Activated naive CD8-positive, alpha-beta T cell treated with anti-CD3 and anti-CD28 coated beads, Interleukin-2, amount 50 U/mL, for 24 hours (primary cell): ENCODE data around the gene DNMT3L.

Source experiments
- ATAC-seq: fragments of 150-1000 bp; cut with Tn5 transposase; one replicate; pipeline ENCODE4 v1.10.0; 2021
- DNase-seq: peaks from one replicate; pipeline ENCODE4 v3.0.0; 2021
- H3K27ac Mint-ChIP-seq: one replicate; pipeline ENCODE4 v1.8.0; 2021; ENCODE audit warnings: mild to moderate bottlenecking, mixed read lengths
- H3K27me3 Mint-ChIP-seq: one replicate; pipeline ENCODE4 v1.8.0; 2021; ENCODE audit warnings: mixed read lengths
- H3K36me3 Mint-ChIP-seq: one replicate; pipeline ENCODE4 v1.8.0; 2021; ENCODE audit warnings: low read depth, mixed read lengths
- H3K4me1 Mint-ChIP-seq: one replicate; pipeline ENCODE4 v1.8.0; 2021; ENCODE audit warnings: mixed read lengths
- H3K4me3 Mint-ChIP-seq: one replicate; pipeline ENCODE4 v1.8.0; 2021; ENCODE audit warnings: mild to moderate bottlenecking, moderate library complexity, mixed read lengths
- H3K9me3 Mint-ChIP-seq: one replicate; pipeline ENCODE4 v1.8.0; 2021; ENCODE audit warnings: mixed read lengths

DNMT3L gene

DNA sequence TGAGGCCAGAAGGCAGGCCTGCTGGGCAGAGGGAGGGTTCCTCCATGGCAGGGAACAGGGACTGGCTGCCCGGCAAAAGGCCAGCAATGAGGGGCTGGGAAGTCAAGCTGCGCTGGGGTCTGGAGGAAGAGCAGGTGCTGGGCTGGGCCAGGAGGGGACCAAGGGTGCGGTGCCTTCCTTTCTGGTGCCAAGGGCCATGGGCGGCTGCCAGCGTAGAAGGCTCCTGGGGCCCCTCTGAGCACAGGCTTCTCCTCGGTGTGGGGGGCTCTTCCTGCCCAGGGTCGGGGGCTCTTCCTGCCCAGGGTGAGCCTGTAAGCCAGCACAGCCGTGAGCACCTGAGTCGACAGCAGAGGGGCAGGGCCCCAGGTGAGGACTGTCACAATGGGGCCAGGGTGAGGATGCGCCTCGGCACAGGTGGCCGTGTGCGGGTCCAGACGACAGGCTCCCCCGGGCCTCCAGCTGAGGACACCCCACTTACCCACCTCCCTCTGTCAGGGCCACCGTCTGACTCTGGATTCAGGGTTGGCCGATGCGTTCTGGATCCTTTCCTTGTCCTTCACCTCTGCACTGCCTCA, 10.7 kb upstream of the DNMT3L start:
- H3K9me3 Mint-ChIP-seq: no peaks in the 10 kb centered on the region
- no peaks in the 10 kb centered on the region for H3K4me1 Mint-ChIP-seq
- H3K4me3 Mint-ChIP-seq: no peak overlapping the region
- no peak overlapping the region for H3K27ac Mint-ChIP-seq
- DNase-seq: no peak
- ATAC-seq: no peak
- H3K36me3 Mint-ChIP-seq: no peaks in the 10 kb centered on the region
- no peaks in the 10 kb centered on the region for H3K27me3 Mint-ChIP-seq

DNA sequence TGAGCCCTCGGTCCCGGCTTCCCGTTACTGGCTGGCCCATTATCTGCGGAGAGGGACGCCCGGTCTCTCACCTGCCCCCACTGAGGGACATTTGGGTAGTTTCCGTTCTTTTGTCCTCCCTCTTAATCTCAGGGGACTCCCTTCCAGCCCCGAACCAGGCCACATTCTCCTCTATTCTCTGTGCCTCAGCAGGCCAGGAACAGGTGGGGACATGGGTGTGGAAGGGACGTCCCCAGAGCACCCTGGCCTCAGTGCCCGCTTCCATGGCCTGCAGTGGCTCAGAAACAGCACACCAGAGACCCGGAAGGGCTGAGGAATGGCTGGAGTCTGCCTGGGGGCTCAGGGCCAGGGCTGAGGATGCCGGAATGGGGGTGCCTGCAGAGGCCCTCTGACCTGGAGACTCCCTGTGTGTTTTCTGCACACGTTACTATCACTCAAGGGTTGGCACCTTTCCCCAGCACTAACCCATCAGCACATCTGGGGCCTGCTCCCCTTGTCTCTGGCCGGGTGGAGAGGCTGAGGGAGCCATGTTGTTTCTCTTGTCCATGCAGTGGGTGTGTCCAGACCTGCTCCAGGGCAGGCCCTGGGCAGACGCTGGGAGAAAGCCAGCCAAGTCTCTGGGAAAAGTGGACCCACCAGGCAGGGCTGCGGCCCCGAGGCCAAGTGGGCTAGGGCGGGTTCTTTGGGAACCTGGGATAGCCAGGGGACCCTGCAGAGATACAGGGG, 10.0 kb upstream of the DNMT3L start:
- Mint-ChIP-seq H3K4me3 (no peak overlapping the region), H3K27me3 (no peaks in the 10 kb centered on the region), H3K27ac (no peak overlapping the region), H3K4me1 (no peaks in the 10 kb centered on the region), H3K9me3 (no peaks in the 10 kb centered on the region), H3K36me3 (no peaks in the 10 kb centered on the region)
- ATAC-seq (no peak), DNase-seq (no peak)

- Mint-ChIP-seq H3K27ac (no peak overlapping the region), H3K9me3 (no peaks in the 10 kb centered on the region), H3K36me3 (no peaks in the 10 kb centered on the region), H3K4me1 (no peaks in the 10 kb centered on the region), H3K4me3 (no peak overlapping the region), H3K27me3 (no peaks in the 10 kb centered on the region)
- no peak for ATAC-seq
- DNase-seq: no peak
Measured at GRCh38 chr21:44269090-44269489, 7.4 kb upstream of the DNMT3L start.

GRCh38 chr21:44267655-44268142, 6.0 kb upstream of the DNMT3L start:
- no peak overlapping the region for H3K4me3 Mint-ChIP-seq
- no peak overlapping the region for H3K27ac Mint-ChIP-seq
- no peaks in the 10 kb centered on the region for H3K27me3 Mint-ChIP-seq
- H3K9me3 Mint-ChIP-seq: no peaks in the 10 kb centered on the region
- ATAC-seq (no peak), DNase-seq (no peak)
- no peaks in the 10 kb centered on the region for H3K4me1 Mint-ChIP-seq
- no peaks in the 10 kb centered on the region for H3K36me3 Mint-ChIP-seq

GRCh38 chr21:44265734-44266270, 4.1 kb upstream of the DNMT3L start:
- no peaks in the 10 kb centered on the region for H3K27me3 Mint-ChIP-seq
- no peak overlapping the region for H3K4me3 Mint-ChIP-seq
- no peaks in the 10 kb centered on the region for H3K4me1 Mint-ChIP-seq
- DNase-seq (no peak), ATAC-seq (no peak)
- no peaks in the 10 kb centered on the region for H3K9me3 Mint-ChIP-seq
- no peaks in the 10 kb centered on the region for H3K36me3 Mint-ChIP-seq
- H3K27ac Mint-ChIP-seq: no peak overlapping the region

- no peak overlapping the region for H3K4me3 Mint-ChIP-seq
- H3K4me1 Mint-ChIP-seq: no peaks in the 10 kb centered on the region
- no peaks in the 10 kb centered on the region for H3K27me3 Mint-ChIP-seq
- H3K9me3 Mint-ChIP-seq: no peaks in the 10 kb centered on the region
- ATAC-seq: no peak
- H3K36me3 Mint-ChIP-seq: no peaks in the 10 kb centered on the region
- no peak for DNase-seq
- H3K27ac Mint-ChIP-seq: no peak overlapping the region
Measured at GRCh38 chr21:44263768-44264167, 2.1 kb upstream of the DNMT3L start.

- DNase-seq (no peak), ATAC-seq (no peak)
- Mint-ChIP-seq H3K4me3 (no peak overlapping the region), H3K36me3 (no peaks in the 10 kb centered on the region), H3K27me3 (no peaks in the 10 kb centered on the region), H3K27ac (no peak overlapping the region), H3K4me1 (no peaks in the 10 kb centered on the region), H3K9me3 (no peaks in the 10 kb centered on the region)
Measured at GRCh38 chr21:44263221-44263760, 1.6 kb upstream of the DNMT3L start.

DNA sequence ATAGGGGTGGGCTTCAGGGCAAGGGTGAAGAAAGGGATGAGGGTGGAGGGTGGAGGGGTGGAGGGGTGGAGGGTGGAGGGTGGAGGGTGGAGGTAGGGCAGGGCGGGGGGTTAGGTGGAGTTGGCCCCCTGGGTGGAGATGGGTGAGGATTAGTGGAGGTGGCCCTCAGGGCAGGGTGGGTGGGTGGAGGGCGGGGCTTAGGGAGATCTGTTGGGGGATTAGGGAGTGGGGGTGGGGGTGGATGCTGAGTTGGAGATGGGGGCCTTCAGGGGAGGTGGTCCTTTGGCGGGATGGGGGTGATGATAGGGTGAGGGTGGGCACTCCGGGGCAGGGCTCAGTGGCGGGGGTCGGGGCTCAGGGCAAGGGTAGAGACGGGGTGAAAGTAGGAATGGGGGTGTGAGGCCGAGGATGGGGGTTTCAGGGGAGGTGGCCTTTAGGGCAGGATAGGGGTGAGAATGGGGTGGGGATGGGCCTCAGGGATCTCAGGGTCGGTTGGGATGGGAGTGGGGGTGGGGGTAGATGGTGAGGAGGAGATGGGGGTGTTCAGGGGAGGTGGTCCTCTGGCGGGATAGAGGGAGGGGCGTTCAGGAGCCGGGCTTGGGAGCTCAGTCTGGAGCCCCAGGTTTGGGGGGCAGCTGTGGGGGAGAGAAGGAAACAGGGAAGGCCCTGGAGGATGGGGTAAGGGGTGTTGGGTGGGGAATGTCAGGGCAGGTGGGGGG, 800 bp upstream of the DNMT3L start:
- ATAC-seq (no peak), DNase-seq (no peak)
- no peak overlapping the region for H3K27ac Mint-ChIP-seq
- no peak overlapping the region for H3K4me3 Mint-ChIP-seq
- H3K9me3 Mint-ChIP-seq: no peaks in the 10 kb centered on the region
- H3K36me3 Mint-ChIP-seq: no peaks in the 10 kb centered on the region
- no peaks in the 10 kb centered on the region for H3K4me1 Mint-ChIP-seq
- no peaks in the 10 kb centered on the region for H3K27me3 Mint-ChIP-seq

DNA sequence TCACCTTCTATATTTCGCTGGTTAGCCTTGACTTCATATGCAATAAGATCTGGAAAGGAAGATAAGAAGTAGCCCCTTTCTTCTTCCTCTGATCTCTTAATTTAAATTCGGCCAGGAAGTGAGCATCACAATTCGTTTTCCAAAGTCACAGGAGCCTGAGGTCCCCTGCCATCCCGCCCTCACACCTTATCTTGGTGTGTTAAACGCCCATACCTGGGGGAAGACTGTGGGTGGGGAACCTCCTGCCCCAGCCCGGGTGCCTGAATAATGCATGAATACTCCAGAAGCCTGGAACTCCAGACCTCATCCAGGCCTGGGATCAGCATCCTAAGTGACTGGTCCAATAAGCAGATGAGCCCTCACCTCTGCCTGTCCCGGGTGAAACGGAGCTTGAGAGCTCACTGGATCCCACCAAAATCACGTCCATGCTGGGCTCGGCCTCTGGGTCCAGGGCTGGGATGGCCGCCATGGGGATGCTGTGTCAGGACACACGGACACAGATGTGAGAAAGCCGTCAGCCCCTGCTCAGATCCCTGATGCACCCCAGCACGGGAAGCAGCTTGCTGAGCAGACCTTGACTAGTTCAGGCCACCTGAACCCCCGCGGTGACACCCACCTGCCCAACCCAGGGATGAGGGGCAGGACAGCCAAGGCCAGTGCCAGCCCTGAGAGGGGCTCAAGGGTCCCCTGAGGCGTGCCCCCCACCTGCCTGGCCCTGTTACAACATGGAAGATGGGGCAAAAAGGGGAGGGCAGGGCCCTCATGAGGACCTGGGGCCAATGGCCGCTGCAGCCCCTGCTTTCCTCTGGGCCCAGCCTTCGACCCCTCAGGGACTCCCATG, 686 bp downstream of the DNMT3L start:
- H3K9me3 Mint-ChIP-seq: no peaks in the 10 kb centered on the region
- no peaks in the 10 kb centered on the region for H3K4me1 Mint-ChIP-seq
- no peak for DNase-seq
- no peak overlapping the region for H3K4me3 Mint-ChIP-seq
- no peak overlapping the region for H3K27ac Mint-ChIP-seq
- ATAC-seq: no peak
- no peaks in the 10 kb centered on the region for H3K27me3 Mint-ChIP-seq
- no peaks in the 10 kb centered on the region for H3K36me3 Mint-ChIP-seq

DNA sequence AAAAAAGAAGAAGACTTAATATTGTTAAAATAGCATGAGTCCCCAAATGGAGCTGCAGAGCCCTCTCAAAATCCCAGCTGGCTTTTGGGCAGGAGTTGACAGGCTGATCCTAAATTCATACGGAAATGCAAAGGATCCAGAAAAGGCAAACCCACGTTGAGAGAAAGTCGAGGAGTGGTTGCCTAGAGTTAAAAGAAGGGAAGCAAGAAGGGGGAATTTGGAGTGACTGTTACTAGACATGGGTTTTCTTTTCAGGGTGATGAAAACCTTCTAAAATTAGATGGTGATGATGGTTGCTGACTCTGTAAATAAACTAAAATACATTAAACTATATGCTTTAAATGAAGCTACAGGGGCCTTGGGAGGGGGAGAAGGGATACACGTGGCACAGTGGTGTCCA, 1.6 kb downstream of the DNMT3L start:
- Mint-ChIP-seq H3K27ac (no peak overlapping the region), H3K27me3 (no peaks in the 10 kb centered on the region), H3K4me3 (no peak overlapping the region), H3K4me1 (no peaks in the 10 kb centered on the region), H3K9me3 (no peaks in the 10 kb centered on the region), H3K36me3 (no peaks in the 10 kb centered on the region)
- ATAC-seq (no peak), DNase-seq (no peak)

DNA sequence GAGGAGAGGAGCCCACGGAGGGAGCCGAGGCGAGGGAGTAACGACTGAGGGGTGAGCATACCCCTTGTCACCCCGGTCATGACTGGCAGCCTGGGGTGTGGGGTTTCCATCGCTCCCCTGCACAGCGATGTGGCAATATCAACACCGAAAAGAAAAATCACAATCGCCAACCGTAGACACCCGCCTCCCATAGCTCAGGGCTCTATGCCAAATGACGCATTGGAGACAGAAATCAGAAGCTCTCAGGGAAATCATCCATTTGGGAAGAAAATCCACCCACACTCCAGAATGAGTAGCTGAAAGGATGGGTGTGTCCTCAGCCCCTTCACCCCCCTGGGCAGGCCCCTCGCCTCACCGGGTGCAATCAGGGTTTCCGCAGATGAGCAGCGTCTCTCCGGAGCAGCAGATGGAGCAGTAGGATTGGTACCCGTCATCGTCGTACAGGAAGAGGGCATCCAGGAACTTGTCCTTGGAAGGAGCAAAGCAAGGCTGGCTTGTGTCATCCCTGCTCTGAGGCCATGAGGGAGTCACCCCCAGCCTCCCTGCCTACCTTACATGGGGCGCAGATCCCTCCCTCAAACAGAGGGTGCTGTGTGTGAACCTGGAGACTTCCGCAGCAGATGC, 2.5 kb downstream of the DNMT3L start:
- Mint-ChIP-seq H3K4me3 (no peak overlapping the region), H3K27ac (no peak overlapping the region), H3K9me3 (no peaks in the 10 kb centered on the region), H3K27me3 (no peaks in the 10 kb centered on the region), H3K4me1 (no peaks in the 10 kb centered on the region), H3K36me3 (no peaks in the 10 kb centered on the region)
- DNase-seq (no peak), ATAC-seq (no peak)

- no peaks in the 10 kb centered on the region for H3K4me1 Mint-ChIP-seq
- no peaks in the 10 kb centered on the region for H3K9me3 Mint-ChIP-seq
- DNase-seq (no peak), ATAC-seq (no peak)
- no peak overlapping the region for H3K27ac Mint-ChIP-seq
- no peak overlapping the region for H3K4me3 Mint-ChIP-seq
- H3K27me3 Mint-ChIP-seq: no peaks in the 10 kb centered on the region
- no peaks in the 10 kb centered on the region for H3K36me3 Mint-ChIP-seq
Measured at GRCh38 chr21:44258056-44258725, 3.5 kb downstream of the DNMT3L start.

- no peak overlapping the region for H3K27ac Mint-ChIP-seq
- H3K4me1 Mint-ChIP-seq: no peaks in the 10 kb centered on the region
Measured at GRCh38 chr21:44255511-44255981, 6.2 kb downstream of the DNMT3L start.

More at GRCh38 chr21:44255511-44255981, 6.2 kb downstream of the DNMT3L start:
- no peak for DNase-seq
- H3K36me3 Mint-ChIP-seq: no peaks in the 10 kb centered on the region
- no peak for ATAC-seq
- no peak overlapping the region for H3K4me3 Mint-ChIP-seq
- no peaks in the 10 kb centered on the region for H3K9me3 Mint-ChIP-seq
- H3K27me3 Mint-ChIP-seq: no peaks in the 10 kb centered on the region
